Measurements from ENCODE around the gene ANKRD13B.

ANKRD13B gene

DNA sequence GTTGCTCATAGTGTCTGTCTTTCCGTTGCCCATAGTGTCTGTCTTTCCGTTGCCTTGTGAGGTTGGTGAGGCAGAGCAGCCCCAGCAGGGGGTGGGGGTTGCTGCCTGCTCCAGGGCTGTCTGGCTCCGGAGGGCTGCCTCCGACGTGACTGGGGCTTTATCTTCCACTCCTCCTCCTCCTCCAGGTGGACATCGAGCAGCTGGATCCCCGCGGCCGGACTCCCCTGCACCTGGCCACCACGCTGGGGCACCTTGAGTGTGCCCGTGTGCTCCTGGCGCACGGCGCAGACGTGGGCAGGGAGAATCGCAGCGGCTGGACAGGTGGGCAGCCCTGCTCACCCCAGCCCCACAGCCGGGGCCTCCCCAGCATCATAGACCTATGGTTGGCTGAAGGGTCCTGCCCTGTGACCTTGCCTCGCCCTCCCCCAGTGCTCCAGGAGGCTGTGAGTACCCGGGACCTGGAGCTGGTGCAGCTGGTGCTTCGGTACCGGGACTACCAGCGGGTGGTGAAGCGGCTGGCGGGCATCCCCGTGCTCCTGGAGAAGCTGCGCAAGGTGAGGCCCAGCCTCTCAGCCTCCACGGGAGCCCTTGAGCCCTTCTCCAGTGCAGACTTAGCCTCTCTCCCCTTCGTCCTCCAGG, 14.7 kb downstream of the ANKRD13B start:
- TF ChIP-seq CTCF (IDR thresholded peaks at IDR 0.05; ENCODE audit: borderline replicate concordance, insufficient read depth, low read depth, low read length) = no peak
- no peak overlapping the region for H3K4me3 ChIP-seq (ENCODE audit: low read depth, low read length)

DNA sequence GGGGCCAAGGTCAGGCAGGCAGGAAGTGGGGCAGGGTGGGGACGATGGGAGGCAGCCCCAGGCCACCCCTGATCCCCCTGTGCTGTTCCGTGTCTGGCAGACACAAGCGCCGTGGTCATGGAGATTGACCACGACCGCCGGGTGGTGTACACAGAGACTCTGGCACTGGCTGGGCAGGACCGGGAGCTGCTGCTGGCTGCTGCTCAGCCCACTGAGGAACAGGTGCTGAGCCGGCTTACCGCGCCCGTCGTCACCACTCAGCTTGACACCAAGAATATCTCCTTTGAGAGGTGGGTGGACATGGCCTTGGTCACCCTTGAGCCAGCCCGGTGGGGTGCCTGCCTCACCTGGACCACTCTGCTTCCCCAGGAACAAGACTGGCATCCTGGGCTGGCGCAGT, 16.1 kb downstream of the ANKRD13B start:
- TF ChIP-seq CTCF (IDR thresholded peaks at IDR 0.05; ENCODE audit: borderline replicate concordance, insufficient read depth, low read depth, low read length) = no peak
- no peak overlapping the region for H3K4me3 ChIP-seq (ENCODE audit: low read depth, low read length)

GRCh38 chr17:29610395-29610794, 17.5 kb downstream of the ANKRD13B start:
- no peak overlapping the region for H3K4me3 ChIP-seq (ENCODE audit: low read depth, low read length)
- no peak for TF ChIP-seq CTCF (IDR thresholded peaks at IDR 0.05; ENCODE audit: borderline replicate concordance, insufficient read depth, low read depth, low read length)

DNA sequence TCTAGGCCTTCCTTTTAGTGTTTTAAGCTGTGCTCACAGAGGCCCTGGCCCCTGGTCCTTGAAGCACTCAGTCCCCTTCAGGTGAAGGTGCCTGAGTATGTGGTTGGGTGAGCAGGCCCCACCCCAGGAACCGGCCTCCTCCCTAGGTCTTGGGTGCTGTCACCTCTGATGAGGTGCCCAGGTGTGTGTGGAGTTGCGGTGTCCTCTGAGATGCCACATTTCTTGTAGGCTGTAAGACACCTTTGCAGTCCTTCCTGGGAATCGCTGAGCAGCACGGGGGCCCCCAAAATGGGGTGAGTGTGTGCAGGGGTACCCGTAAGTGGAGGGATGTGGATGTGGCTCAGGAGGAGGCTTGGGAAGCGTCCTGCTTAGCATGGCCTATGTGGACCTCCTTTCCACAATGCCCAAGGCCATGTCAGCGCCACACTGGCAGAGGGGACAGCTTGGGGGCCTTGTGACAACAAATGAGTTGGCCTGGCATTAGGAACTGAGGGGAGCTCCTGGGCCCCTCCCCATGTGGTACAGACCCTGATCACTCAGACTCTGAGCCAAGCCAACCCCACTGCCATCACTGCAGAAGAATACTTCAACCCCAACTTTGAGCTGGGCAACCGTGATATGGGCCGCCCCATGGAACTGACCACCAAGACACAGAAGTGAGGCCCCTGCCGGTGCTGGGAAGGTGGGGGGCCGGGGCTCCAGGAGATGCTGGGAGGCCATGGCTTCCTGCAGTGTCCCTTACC, 18.6 kb downstream of the ANKRD13B start:
- no peak for TF ChIP-seq CTCF (IDR thresholded peaks at IDR 0.05; ENCODE audit: borderline replicate concordance, insufficient read depth, low read depth, low read length)
- no peak overlapping the region for H3K4me3 ChIP-seq (ENCODE audit: low read depth, low read length)

GRCh38 chr17:29612094-29612403, 19.1 kb downstream of the ANKRD13B start:
- TF ChIP-seq CTCF (IDR thresholded peaks at IDR 0.05; ENCODE audit: borderline replicate concordance, insufficient read depth, low read depth, low read length) = no peak
- no peak overlapping the region for H3K4me3 ChIP-seq (ENCODE audit: low read depth, low read length)

GRCh38 chr17:29612404-29613280, 19.7 kb downstream of the ANKRD13B start:
- H3K4me3 ChIP-seq (ENCODE audit: low read depth, low read length) = peak overlapping the region; percentile 44

More at GRCh38 chr17:29612404-29613280, 19.7 kb downstream of the ANKRD13B start:
- no peak for TF ChIP-seq CTCF (IDR thresholded peaks at IDR 0.05; ENCODE audit: borderline replicate concordance, insufficient read depth, low read depth, low read length)
